ENCODE measurements around the gene PTPRD.

GRCh38 chr9:9173264-9173663 is 1439.5 kb downstream of the PTPRD start:
- TF ChIP-seq ZNF274 (IDR thresholded peaks at IDR 0.05; ENCODE audit: low read depth, low read length) = no peak
- no peak for TF ChIP-seq CTCF (IDR thresholded peaks at IDR 0.05 in 2 of 3, conservative IDR thresholded peaks at IDR 0.05 in 1 of 3; ENCODE audit: borderline replicate concordance in 1 of 3, insufficient read depth in 1 of 3, low read depth in 2 of 3, low read length in 2 of 3)
- no peak for TF ChIP-seq ELF1 (IDR thresholded peaks at IDR 0.05; ENCODE audit: borderline replicate concordance, low read depth)
